ENCODE measurements around the gene MAP4K5.
"Not testable (repeated sequence)": the region's sequence is repeated elsewhere in the genome, so short reads cannot be mapped to it uniquely, and the experiment has no call there.

Gene MAP4K5

GRCh38 chr14:50532502-50533240, at the start of gene MAP4K5:
MAP4K5 (minus strand) TSS chr14:50532569; CDS start chr14:50532049, 520 bp downstream.
- peak; percentile 75 to 80 for DNase-seq (ENCODE audit: low read depth in 2 of 2)

DNA sequence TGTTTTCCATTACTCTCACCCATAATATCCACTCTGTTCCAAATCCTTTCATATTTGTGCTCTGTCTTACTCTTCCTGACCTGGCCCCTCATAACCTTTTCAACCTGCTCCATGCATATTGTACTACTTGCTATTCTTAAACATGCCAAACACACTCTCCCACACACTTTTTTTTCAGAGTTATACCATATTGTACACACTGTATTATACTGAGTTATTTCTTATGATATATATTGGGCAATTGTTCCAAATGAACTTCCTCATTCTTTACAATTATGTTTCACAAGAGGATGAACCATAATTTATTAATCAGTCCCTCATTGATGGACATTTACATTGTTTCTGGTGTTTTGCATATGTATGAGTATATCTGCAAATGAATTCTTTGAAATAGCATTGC, 46.1 kb upstream of the MAP4K5 start:
- DNase-seq (ENCODE audit: low read depth in 2 of 2): no peak

- DNase-seq (ENCODE audit: low read depth in 2 of 2): no peak
These were observed 45.6 kb upstream of the MAP4K5 start for GRCh38 chr14:50577982-50578381.

DNA sequence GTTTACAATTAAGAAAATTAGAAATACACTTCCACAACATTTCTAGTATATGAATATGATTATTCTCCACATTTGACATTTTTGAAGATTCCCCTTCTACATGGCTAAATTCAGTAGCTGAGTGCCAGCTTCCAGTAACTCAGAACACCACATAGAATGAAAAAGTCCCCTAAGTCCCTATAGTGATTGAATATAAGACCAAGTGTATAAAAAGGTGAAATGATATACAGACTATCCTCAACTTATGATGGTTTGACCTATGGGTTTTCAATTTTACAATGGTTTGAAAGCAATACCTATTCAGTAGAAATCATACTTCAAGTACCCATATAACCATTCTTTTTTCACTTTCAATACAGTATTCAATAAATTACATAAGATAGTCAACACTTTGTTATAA, 43.4 kb upstream of the MAP4K5 start:
- DNase-seq (ENCODE audit: low read depth in 2 of 2): no peak

- DNase-seq (ENCODE audit: low read depth in 2 of 2): no peak
These were observed 41.5 kb upstream of the MAP4K5 start for GRCh38 chr14:50573862-50574261.

- no peak for DNase-seq (ENCODE audit: low read depth in 2 of 2)
These were observed 37.4 kb upstream of the MAP4K5 start for GRCh38 chr14:50569714-50570274.

DNA sequence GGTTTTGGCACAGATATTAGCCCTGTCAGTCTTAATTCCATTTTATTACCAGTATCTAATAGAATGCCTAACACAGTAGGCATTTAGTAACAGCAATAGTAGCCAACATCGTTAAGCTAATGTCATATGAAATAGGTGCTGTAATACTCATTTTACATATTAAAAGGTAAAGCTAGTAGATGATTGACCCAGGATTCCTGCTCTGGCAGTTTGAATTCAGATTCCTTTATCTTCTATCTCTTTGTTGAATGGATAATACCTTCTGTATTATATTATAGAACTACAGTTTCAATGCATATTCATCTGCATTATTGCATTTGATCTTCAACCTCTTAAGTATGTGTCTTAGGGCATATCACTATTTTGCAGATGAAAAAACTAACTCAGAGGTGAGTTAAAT, 30.5 kb upstream of the MAP4K5 start:
- no peak for DNase-seq (ENCODE audit: low read depth in 2 of 2)

DNA sequence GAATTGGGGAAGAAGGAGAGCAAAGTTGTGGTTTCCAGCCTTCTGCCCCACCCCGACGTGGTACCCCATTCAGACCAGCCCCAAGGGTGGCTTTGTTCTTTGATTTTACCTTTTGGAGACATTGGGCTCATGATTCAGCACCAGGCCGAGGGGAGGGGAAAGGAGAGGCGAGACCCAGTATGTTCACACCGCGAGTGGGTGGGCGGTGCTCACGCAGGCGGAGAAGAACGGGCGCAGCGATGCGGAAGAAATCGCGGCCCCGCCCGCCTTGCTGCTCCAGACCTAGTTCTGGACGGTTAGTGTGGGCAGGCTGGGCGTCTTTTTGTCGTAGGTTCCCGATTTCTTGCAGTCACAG, 28.5 kb upstream of the MAP4K5 start:
- DNase-seq (ENCODE audit: low read depth in 2 of 2): no peak

GRCh38 chr14:50559990-50560930, 27.9 kb upstream of the MAP4K5 start, which contains the start of gene ATL1:
ATL1 (plus strand) TSS chr14:50560145; CDS start chr14:50560266, 121 bp downstream.
- DNase-seq (ENCODE audit: low read depth in 2 of 2): no peak

- DNase-seq (ENCODE audit: low read depth in 2 of 2): not testable (repeated sequence)
These were observed 20.4 kb upstream of the MAP4K5 start for GRCh38 chr14:50552796-50553195.

GRCh38 chr14:50551877-50552276, 19.5 kb upstream of the MAP4K5 start:
- DNase-seq (ENCODE audit: low read depth in 2 of 2): no peak

- no peak for DNase-seq (ENCODE audit: low read depth in 2 of 2)
These were observed 17.9 kb upstream of the MAP4K5 start for GRCh38 chr14:50550294-50550693.

DNA sequence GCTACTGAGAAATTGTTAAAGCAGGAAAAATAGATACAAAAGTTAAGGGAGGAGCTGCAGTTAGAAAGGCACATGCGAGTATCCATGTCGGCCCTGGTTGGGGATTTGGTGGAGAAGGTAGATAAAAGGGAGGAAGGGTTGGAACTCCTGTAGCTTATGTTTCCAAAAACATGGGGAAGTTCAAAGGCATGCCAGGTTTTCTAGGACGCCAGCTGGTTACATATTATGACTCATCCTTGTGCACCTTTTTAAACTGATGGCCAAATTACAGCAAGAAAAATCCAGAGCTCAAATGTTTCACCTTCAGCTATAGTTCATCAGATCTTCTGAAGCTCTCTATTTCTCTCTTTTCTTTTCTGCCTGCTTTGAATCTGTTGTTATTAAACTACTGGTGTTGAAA, 13.2 kb upstream of the MAP4K5 start:
- no peak for DNase-seq (ENCODE audit: low read depth in 2 of 2)

- DNase-seq (ENCODE audit: low read depth in 2 of 2): no peak
These were observed 12.5 kb upstream of the MAP4K5 start for GRCh38 chr14:50544911-50545310.

GRCh38 chr14:50542941-50543418, 10.6 kb upstream of the MAP4K5 start:
- DNase-seq (ENCODE audit: low read depth in 2 of 2): no peak

DNA sequence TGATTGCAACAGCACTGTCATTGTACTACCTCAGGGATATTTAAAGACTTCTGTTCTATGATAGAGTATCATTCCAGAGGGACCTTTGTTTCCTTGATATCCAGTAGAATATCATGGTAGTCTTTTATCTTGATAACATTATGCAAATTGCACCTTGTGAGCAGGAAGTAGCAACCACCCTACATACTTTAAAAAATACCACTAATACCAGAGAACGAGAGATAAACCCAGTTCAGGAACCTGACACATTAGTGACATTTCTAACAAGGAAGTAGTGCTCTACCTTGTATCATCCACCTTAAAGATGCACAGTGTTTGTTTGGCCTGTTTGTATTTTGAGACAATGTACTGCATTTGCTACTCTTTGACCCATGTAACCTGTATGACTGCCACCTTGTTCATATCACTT, 8.8 kb upstream of the MAP4K5 start:
- no peak for DNase-seq (ENCODE audit: low read depth in 2 of 2)

DNA sequence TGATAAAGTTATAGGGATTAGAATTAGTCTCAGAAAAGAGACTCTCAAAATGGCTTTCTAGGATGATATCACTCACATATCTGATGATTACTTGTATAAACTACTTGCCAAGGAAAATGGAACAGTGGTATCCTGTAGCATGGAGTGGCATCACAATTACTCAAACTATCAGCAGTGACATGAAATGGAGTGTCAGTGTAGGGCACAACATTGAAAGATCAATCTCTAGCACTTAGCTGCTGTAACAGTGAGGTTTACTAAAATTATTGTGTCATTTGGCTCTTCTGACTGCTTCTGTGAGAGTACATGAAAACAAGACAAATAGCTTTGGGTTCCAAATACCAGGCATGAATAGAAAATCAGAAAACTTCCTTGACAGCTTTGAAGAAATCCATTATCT, 6.7 kb upstream of the MAP4K5 start:
- DNase-seq (ENCODE audit: low read depth in 2 of 2): no peak

DNA sequence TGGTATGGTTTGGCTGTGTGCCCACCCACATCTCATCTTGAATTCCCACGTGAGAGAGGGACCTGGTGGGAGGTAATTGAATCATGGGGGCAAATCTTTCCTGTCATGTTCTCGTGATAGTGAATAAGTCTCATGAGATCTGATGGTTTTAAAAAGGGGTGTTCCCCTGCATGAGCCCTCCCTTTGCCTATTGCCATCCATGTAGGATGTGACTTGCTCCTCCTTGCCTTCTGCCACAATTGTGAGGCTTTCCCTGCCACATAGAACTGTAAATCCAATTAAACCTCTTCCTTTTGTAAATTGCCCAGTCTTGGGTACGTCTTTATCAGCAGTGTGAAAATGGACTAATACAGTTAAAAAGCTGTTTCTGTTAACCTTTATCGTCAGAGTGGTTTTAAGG, 5.7 kb upstream of the MAP4K5 start:
- DNase-seq (ENCODE audit: low read depth in 2 of 2): not testable (repeated sequence)

- DNase-seq (ENCODE audit: low read depth in 2 of 2): no peak
These were observed 2.6 kb upstream of the MAP4K5 start for GRCh38 chr14:50534997-50535396.

DNA sequence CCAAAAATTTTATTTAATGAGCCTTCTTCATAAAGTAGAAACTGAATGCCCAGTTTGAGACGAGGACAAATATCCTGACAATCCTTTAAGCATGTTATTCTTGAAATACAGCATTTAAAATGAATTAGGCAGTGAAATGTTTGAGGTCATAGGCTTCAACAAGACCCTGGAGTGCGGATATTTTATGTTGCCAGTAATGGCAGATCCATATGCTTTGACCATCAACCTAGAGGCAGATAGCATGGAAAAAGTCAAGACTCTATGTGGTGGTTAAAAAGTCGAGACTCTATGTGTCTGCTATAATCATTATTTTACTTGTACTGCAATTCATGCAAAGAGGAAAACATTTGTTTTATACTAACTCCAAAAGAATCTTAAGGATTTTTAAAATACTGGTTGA, 2.0 kb upstream of the MAP4K5 start:
- DNase-seq (ENCODE audit: low read depth in 2 of 2): no peak

GRCh38 chr14:50533806-50534205, 1.4 kb upstream of the MAP4K5 start:
- DNase-seq (ENCODE audit: low read depth in 2 of 2): no peak

DNA sequence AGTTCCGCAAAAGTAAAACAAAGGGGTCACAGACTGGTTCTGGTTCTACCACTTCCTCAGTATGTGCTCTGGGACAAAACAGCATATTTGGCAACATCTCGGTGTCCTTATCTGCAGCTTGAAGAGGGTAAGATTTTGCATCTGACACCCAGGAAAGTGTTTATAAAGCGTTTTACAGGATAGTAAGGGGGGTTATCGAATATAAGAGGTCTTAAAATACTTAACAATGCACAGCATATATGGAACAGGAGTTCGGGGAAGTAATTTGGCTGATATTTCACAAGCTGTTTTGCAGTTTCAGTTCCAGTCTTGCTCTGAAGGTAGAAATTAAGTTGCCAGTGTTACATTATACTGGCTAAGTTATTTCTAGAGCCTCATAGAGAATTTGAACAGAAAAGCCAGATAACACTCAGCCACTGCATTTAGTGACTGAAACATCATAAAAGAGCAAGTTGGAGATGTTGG, 904 bp upstream of the MAP4K5 start:
- DNase-seq (ENCODE audit: low read depth in 2 of 2): no peak

Measured in stimulated activated CD8-positive, alpha-beta memory T cell treated with anti-CD3 and anti-CD28 coated beads, Interleukin-7, amount 100 ng/mL, for 1 hour (primary cell).